WERI-Rb-1 (cell line): Measurements from ENCODE around the gene TPSAB1.
A peak's percentile ranks its signal among the peaks of the same experiment; 100 is the strongest.

Experiments used
- DNase-seq: peaks from one replicate; pipeline ENCODE4 v3.0.0-alpha.2; 2020
- H3K27ac ChIP-seq: fragments of 250-450 bp; sonication (Bioruptor Pico); 2 replicates; pipeline ENCODE4 v1.5.1; 2020; ENCODE audit warnings: mild to moderate bottlenecking, moderate library complexity
- H3K27me3 ChIP-seq: fragments of 250-450 bp; sonication (Bioruptor Pico); 2 replicates; pipeline ENCODE4 v1.5.1; 2021; ENCODE audit warnings: mild to moderate bottlenecking, low read depth, moderate library complexity; ENCODE audit not compliant: insufficient read depth, severe bottlenecking
- H3K36me3 ChIP-seq: fragments of 250-450 bp; sonication (Bioruptor Pico); 2 replicates; pipeline ENCODE4 v1.5.1; 2020; ENCODE audit warnings: mild to moderate bottlenecking, moderate library complexity
- H3K4me3 ChIP-seq: 2 replicates; pipeline ENCODE4 v1.5.1; 2011; ENCODE audit warnings: low read depth, mild to moderate bottlenecking, control low read depth, low read length
- H3K9me3 ChIP-seq: fragments of 250-450 bp; sonication (Bioruptor Pico); 2 replicates; pipeline ENCODE4 v1.5.1; 2021; ENCODE audit warnings: mild to moderate bottlenecking, moderate library complexity; ENCODE audit not compliant: severe bottlenecking
- TF ChIP-seq, protein P1 (sequence below): IDR thresholded peaks from 2 replicates; pipeline ENCODE4 v1.5.1; 2011; ENCODE audit warnings: low read depth, mild to moderate bottlenecking, control low read depth, inconsistent platforms, low read length

TPSAB1 gene

DNA sequence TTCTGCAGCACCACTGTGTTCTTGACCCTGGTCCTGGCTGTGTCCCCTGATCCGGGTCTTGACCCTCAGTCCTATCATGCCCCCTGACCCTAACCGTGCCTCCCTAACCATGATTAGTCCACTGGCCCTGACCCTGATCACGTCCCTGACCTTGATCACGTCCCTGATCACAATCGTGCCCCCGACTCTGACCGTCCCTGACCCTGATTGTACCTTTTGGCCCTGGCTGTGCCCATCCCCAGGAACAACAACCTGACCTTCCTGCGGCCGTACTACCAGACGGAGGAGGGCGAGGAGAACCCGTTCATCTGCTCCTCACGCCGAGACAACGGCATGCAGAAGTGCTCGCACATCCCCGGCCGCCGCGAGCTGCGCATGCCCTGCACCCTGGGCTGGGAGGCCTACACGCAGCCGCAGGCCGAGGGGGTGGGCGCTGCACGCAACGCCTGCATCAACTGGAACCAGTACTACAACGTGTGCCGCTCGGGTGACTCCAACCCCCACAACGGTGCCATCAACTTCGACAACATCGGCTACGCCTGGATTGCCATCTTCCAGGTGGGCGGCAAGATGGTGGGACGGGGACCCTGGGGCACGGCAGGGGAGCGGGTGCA lies 40.4 kb upstream of the TPSAB1 start:
- no peak for DNase-seq
- Histone ChIP-seq H3K4me3 (no peak overlapping the region), H3K9me3 (no peaks in the 10 kb centered on the region), H3K36me3 (peaks cover 61% of the 10 kb centered on the region), H3K27ac (no peak overlapping the region), H3K27me3 (no peaks in the 10 kb centered on the region)
- TF ChIP-seq, protein P1, sequence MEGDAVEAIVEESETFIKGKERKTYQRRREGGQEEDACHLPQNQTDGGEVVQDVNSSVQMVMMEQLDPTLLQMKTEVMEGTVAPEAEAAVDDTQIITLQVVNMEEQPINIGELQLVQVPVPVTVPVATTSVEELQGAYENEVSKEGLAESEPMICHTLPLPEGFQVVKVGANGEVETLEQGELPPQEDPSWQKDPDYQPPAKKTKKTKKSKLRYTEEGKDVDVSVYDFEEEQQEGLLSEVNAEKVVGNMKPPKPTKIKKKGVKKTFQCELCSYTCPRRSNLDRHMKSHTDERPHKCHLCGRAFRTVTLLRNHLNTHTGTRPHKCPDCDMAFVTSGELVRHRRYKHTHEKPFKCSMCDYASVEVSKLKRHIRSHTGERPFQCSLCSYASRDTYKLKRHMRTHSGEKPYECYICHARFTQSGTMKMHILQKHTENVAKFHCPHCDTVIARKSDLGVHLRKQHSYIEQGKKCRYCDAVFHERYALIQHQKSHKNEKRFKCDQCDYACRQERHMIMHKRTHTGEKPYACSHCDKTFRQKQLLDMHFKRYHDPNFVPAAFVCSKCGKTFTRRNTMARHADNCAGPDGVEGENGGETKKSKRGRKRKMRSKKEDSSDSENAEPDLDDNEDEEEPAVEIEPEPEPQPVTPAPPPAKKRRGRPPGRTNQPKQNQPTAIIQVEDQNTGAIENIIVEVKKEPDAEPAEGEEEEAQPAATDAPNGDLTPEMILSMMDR = no peak

DNA sequence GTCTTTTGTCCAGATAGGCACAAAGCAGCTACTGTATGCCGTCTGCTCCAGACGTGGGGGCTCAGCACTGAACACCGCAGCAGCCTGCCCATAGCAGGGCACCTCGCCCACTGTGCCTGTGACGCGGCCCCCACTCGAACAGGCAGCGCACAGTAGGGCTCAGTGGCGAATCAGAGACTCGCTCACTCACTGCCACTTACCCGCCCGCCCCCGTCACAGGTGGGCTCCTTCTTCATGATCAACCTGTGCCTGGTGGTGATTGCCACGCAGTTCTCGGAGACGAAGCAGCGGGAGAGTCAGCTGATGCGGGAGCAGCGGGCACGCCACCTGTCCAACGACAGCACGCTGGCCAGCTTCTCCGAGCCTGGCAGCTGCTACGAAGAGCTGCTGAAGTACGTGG lies 39.1 kb upstream of the TPSAB1 start:
- Histone ChIP-seq H3K9me3 (no peaks in the 10 kb centered on the region), H3K36me3 (peaks cover 70% of the 10 kb centered on the region), H3K27ac (no peak overlapping the region), H3K27me3 (no peaks in the 10 kb centered on the region), H3K4me3 (no peak overlapping the region)
- TF ChIP-seq, protein P1 = no peak
- DNase-seq = no peak

DNA sequence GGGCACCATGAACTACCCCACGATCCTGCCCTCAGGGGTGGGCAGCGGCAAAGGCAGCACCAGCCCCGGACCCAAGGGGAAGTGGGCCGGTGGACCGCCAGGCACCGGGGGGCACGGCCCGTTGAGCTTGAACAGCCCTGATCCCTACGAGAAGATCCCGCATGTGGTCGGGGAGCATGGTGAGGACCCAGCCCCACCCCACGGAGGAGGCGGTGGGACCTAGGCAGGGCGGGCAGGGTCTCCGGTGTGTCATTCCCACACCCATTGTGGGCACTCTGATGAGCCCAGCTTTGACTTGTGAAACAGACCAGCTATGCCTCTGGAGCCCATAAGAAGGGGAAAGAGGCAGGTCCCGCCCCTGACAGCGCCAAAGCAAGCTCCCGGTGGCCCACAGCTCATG lies 38.2 kb upstream of the TPSAB1 start:
- no peak overlapping the region for H3K27ac ChIP-seq
- TF ChIP-seq, protein P1 = no peak
- no peak for DNase-seq
- H3K36me3 ChIP-seq = peaks cover 76% of the 10 kb centered on the region
- no peak overlapping the region for H3K4me3 ChIP-seq
- H3K27me3 ChIP-seq = no peaks in the 10 kb centered on the region
- no peaks in the 10 kb centered on the region for H3K9me3 ChIP-seq

DNA sequence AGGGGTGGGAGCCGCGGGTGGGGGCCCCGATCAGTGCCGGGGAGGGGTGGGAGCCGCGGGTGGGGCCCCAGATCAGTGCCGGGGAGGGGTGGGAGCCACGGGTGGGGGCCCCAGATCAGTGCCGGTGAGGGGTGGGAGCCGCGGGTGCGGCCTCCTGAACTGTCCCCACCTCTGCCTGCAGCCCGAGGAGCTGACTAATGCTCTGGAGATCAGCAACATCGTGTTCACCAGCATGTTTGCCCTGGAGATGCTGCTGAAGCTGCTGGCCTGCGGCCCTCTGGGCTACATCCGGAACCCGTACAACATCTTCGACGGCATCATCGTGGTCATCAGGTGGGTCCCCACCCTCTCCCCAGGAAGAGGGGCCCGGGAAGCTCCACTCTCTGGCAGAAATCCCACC lies 35.6 kb upstream of the TPSAB1 start:
- peaks cover 93% of the 10 kb centered on the region for H3K36me3 ChIP-seq

DNA sequence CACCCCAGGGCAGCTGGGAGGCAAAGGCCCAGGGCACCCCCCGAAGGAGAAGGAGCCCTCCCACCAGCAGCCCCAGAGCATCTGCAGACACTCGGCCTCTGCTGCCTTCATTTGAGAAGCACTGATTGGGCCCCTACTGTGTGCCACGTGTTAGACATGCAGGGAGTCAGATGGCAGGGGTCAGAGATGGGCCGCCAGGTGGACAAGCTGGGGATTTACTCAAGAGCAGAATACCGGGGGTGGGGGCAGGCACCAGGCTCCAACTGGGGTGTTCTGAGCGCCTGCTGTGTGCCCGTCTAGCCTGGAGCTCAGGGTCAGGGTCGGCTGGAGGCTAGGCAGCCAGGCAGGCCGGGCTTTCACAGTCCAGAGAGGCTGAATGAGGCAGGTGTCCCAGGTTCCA lies 34.2 kb upstream of the TPSAB1 start:
- Histone ChIP-seq H3K27me3 (no peaks in the 10 kb centered on the region), H3K36me3 (peaks cover 86% of the 10 kb centered on the region), H3K9me3 (no peaks in the 10 kb centered on the region), H3K27ac (no peak overlapping the region), H3K4me3 (no peak overlapping the region)
- DNase-seq = peak; percentile 59
- TF ChIP-seq, protein P1 = peak; percentile 26; the same call in 1 of the 2 replicates

More for the DNA sequence above, 35.6 kb upstream of the TPSAB1 start:
- H3K9me3 ChIP-seq = no peaks in the 10 kb centered on the region
- H3K27me3 ChIP-seq = no peaks in the 10 kb centered on the region
- H3K4me3 ChIP-seq = no peak overlapping the region
- TF ChIP-seq, protein P1 = no peak
- H3K27ac ChIP-seq = no peak overlapping the region
- DNase-seq = no peak

DNA sequence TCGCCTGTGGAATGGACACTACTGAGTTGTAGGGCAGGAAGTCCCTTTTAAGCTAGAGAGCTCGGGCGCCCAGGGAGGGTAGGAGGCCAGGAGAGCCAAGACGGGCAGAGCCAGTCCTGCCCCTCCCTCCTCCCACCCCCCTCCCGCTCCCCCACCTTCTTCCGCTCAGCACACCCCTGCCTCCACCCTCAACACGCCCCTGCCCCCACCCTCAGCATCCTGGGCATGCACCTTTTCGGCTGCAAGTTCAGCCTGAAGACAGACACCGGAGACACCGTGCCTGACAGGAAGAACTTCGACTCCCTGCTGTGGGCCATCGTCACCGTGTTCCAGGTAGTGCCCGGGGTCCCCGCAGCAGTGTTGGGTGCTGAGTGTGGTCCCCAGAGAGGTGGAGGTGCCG lies 33.7 kb upstream of the TPSAB1 start:
- Histone ChIP-seq H3K27me3 (no peaks in the 10 kb centered on the region), H3K4me3 (no peak overlapping the region), H3K36me3 (peaks cover 86% of the 10 kb centered on the region), H3K27ac (no peak overlapping the region), H3K9me3 (no peaks in the 10 kb centered on the region)
- TF ChIP-seq, protein P1 = no peak
- no peak for DNase-seq
